Stimulated activated CD4-positive, alpha-beta T cell treated with anti-CD3 and anti-CD28 coated beads, Interleukin-1b, Interleukin-23, amount 100 ng/mL, for 4 hours (primary cell): Measurements from ENCODE around the gene SUN1.
"Not testable (repeated sequence)": the region's sequence is repeated elsewhere in the genome, so short reads cannot be mapped to it uniquely, and the experiment has no call there.

Experiments
- DNase-seq, 2 donors: peaks; one replicate each; pipeline ENCODE4 v3.0.0-alpha.2; 2020; ENCODE audit warnings: low read depth in 2 of 2

The SUN1 gene

GRCh38 chr7:803243-803635 lies 29.0 kb upstream of the SUN1 start:
- DNase-seq: no peak

- DNase-seq: not testable (repeated sequence)
These were observed 28.5 kb upstream of the SUN1 start for GRCh38 chr7:803796-804195.

- no peak for DNase-seq
These were observed 27.0 kb upstream of the SUN1 start for GRCh38 chr7:805261-805660.

- DNase-seq: no peak
These were observed 16.7 kb upstream of the SUN1 start for GRCh38 chr7:815284-816216.

- peak; percentile 95 to 96 for DNase-seq
These were observed 16.0 kb upstream of the SUN1 start for GRCh38 chr7:816300-816750.

- peak in 1 of 2 donors; percentile 21 for DNase-seq
These were observed 15.3 kb upstream of the SUN1 start for GRCh38 chr7:816751-817671.

- DNase-seq: no peak
These were observed 14.1 kb upstream of the SUN1 start for GRCh38 chr7:818031-818699.

- no peak for DNase-seq
These were observed 11.9 kb upstream of the SUN1 start for GRCh38 chr7:820341-820740.

GRCh38 chr7:821688-822087 lies 10.6 kb upstream of the SUN1 start:
- DNase-seq: no peak

- no peak for DNase-seq
These were observed 9.5 kb upstream of the SUN1 start for GRCh38 chr7:822692-823276.

GRCh38 chr7:823649-824048 lies 8.6 kb upstream of the SUN1 start:
- no peak for DNase-seq

GRCh38 chr7:824081-824480 lies 8.2 kb upstream of the SUN1 start:
- no peak for DNase-seq

GRCh38 chr7:824664-825063 lies 7.6 kb upstream of the SUN1 start:
- DNase-seq: no peak

GRCh38 chr7:825386-825785 lies 6.9 kb upstream of the SUN1 start:
- no peak for DNase-seq

- DNase-seq: no peak
These were observed 5.9 kb upstream of the SUN1 start for GRCh38 chr7:826230-826917.

- no peak for DNase-seq
These were observed 3.3 kb upstream of the SUN1 start for GRCh38 chr7:828793-829561.

- no peak for DNase-seq
These were observed 2.2 kb upstream of the SUN1 start for GRCh38 chr7:830069-830468.

- no peak for DNase-seq
These were observed 595 bp upstream of the SUN1 start for GRCh38 chr7:831596-832166.

- DNase-seq: no peak
These were observed 720 bp downstream of the SUN1 start for GRCh38 chr7:832968-833424.
